HCEC 1CT (cell line): ENCODE measurements around the gene CCDC107.
"Not testable (repeated sequence)": the region's sequence is repeated elsewhere in the genome, so short reads cannot be mapped to it uniquely, and the experiment has no call there.

Experiments
- DNase-seq: peaks from one replicate; pipeline ENCODE4 v3.0.0-alpha.2; 2017

The CCDC107 gene

GRCh38 chr9:35639225-35639624, 18.9 kb upstream of the CCDC107 start:
- not testable (repeated sequence) for DNase-seq

DNA sequence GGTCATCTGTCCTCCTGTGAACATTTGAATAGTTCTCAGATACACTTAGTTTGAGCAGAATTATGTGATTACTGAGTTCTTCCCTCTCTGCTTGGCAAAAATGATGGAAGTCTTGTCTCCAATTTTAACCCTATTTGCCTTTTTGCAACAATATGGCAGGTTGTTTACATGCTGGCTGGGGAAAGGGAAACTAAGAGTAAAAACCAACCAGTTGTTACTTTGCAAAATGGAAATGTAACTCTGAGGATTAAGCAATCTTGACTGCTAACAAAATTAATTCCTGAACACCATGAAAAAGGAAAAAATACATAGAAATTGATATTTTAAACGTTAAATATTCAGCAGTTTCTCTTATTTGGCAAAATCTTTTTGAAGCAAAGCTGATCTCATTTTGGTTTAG, 18.5 kb upstream of the CCDC107 start:
- DNase-seq, result no peak

- not testable (repeated sequence) for DNase-seq
Observed at GRCh38 chr9:35640431-35640830, 17.7 kb upstream of the CCDC107 start.

GRCh38 chr9:35641478-35641877, 16.6 kb upstream of the CCDC107 start:
- DNase-seq, result not testable (repeated sequence)

GRCh38 chr9:35643046-35643445, 15.0 kb upstream of the CCDC107 start:
- no peak for DNase-seq

- not testable (repeated sequence) for DNase-seq
Observed at GRCh38 chr9:35645736-35646135, 12.4 kb upstream of the CCDC107 start.

GRCh38 chr9:35646153-35646532, 11.9 kb upstream of the CCDC107 start:
- no peak for DNase-seq

- peak; percentile 89 for DNase-seq
Observed at GRCh38 chr9:35646533-35647265, 11.4 kb upstream of the CCDC107 start.

- DNase-seq, result no peak
Observed at GRCh38 chr9:35649431-35650340, 8.4 kb upstream of the CCDC107 start.

GRCh38 chr9:35650341-35651158, 7.5 kb upstream of the CCDC107 start, which contains the start of gene SIT1:
Gene SIT1, minus strand, starts transcription at chr9:35650931. Its CDS starts 78 bp downstream, at chr9:35650853.
- DNase-seq, result no peak

DNA sequence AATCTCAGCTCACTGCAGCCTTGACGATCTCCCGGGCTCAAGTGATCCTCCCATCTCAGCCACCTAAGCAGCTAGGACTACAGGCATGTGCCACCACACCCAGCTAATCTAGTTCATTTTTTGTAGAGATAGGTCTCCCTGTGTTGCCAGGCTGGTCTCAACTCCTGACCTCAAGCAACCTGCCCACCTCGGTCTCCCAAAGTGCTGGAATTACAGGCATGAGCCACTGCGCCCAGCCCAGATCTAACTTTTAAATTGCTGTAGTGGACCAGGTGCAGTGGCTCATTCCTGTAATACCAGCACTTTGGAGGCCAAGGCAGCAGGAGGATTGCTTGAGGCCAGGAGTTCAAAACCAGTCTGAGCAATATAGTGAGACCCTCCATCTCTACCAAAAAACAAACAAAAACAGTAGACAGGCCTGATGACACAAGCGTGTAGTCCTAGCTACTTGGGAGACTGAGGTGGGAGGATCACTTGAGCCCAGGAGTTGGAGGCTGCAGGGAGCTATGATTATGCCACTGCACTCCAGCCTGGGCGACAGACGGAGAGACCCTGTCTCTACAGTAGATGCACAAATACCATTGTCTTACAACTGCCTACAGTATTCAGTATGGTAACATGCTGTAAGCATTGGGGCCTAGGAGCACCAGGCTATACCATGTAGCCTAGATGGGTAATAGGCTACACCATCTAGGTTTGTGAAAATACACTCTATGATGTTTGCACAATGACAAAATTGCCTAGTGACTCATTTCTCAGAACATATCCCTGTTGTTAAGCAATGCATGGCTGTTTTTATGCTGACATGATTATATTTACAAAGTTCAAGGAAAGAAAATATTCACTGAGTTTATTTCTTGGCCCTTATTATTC, 5.9 kb upstream of the CCDC107 start:
- DNase-seq, result peak; percentile 77

- DNase-seq, result no peak
Observed at GRCh38 chr9:35652829-35653209, 5.3 kb upstream of the CCDC107 start.

DNA sequence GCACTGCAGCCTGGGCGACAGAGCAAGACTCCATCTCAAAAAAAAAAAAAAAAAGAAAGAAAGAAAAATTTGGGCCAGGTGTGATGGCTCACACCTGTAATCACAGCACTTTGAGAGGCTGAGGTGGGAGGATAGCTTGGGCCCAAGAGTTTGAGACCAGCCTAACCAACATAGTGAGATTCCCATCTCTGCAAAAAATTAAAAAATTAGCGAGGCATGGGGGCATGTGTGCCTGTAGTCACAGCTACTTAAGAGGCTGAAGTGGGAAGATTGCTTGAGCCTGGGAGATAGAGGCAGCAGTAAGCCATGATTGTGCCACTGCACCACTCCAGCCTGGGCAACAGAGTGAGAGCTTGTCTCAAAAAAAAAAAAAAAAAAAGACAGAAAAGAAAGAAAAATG, 4.5 kb upstream of the CCDC107 start:
- DNase-seq, result no peak

DNA sequence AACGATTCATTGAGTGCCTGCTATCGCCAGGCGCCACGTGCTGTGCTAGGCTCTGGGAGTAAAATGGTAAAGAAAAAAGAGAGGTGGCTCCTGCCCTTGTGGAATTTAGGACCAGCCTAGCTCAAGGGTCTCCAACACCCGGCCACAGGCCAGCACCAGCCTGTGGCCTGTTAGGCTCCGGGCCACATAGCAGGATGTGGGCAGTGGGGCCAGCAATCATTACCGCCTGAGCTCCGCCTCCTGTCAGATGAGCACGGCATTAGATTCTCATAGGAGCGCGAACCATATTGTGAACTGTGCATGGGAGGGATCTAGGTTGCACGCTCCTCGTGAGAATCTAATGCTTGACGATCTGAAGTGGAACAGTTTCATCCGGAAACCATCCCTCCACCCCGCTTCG, 1.7 kb upstream of the CCDC107 start:
- DNase-seq, result no peak

- DNase-seq, result peak; percentile 42
Observed at GRCh38 chr9:35656831-35657545, 1.1 kb upstream of the CCDC107 start.

DNA sequence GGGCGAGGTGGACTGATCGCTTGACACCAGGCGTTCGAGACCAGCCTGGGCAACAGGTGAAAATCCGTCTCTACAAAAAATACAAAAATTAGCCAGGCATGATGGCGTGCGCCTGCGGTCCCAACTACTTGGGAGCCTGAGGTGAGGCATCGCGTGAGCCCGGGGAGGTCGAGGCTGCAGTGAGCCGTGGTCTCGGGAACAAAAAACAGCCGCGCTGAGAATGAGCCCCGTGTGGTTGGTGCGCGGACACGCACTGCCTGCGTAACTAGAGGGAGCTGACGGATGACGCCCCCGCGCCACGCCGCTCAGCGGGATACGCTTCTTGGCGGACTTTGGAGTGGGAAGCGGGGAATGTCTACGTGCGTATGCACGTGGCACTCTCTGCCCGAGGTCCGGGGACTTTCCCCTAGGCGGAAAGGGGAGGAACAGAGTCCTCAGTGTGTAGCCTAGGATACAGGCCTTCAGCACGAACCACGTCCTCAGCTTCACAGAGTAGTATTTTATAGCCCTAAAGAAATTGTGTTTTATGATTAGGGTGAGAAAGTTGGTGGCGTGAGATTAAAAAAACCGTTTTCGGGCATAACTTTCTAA, 451 bp upstream of the CCDC107 start, which contains the start of gene RMRP:
Gene RMRP, minus strand, starts transcription at position 474 of the 591 bp plus-strand sequence.
- DNase-seq, result peak; percentile 100

GRCh38 chr9:35658968-35659220, 802 bp downstream of the CCDC107 start:
- DNase-seq, result peak; percentile 80

GRCh38 chr9:35659340-35659739, 1.2 kb downstream of the CCDC107 start:
- peak; percentile 56 for DNase-seq

DNA sequence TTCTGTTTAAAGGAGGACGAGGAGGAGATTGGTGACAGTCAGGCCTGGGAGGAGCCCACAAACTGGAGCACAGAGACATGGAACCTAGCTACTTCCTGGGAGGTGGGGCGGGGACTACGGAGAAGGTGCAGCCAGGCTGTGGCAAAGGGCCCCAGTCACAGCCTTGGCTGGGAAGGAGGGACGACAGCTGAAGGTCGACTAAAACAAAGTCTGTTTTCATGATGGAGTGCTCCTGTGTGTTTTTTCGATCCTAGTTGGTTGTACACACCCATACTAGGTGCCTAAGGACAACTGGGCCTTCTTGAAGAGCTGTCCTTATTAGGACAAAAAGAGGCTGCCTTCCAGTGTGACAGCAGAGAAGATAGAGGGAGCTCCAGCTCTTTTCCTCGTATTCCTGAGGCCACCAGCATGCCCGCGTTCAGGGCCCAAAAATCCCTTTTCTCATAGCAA, 2.9 kb downstream of the CCDC107 start:
- DNase-seq, result peak; percentile 64

DNA sequence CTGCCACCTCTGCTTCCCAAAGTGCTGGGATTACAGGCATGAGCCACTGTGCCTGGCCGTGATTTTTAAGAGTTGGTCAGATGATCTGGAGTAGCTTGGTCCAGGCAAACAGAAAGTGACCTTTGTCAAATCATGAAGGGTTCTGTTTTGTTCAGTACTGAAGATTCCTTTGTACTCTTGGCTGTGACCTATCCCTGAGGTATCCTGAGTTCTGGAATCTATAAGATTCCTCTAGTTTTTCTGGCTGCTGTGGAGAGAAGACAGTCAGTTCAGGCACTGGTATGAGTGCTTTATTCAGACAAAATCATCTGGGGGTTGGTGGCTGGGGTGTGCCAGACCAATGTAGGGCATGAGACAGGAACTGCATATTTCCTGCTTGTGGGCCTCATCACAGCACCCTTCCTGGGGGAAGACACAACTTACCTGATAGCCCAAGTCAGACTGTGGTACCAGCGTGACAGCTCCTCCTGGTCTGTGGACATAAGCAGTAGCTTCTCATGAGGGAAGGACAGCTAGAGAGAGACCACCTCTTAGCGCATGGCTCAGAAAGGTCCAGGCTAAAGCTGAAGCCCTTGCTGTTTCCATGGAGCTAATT, 3.8 kb downstream of the CCDC107 start:
- no peak for DNase-seq

DNA sequence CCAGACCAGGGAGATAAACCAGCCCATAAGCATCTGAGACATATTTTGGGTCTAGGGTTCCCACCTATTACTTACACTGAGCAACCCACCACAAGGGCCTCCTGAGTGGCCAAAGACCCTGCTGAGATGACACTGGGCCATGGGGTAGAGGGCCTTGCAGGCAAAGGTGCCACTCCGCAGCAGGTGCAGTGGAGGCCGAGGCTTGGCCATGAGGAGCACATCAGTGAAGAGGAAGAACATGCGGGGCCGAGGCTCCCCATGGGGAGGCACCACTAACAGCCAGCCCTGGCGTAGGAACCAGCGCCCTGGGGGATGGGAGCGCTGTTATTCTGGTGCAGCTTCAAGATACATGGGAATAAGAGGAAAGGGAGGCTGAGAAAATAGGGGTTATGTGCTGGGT, 4.3 kb downstream of the CCDC107 start:
- DNase-seq, result no peak
